Stimulated activated naive CD8-positive, alpha-beta T cell treated with anti-CD3 and anti-CD28 coated beads, Interleukin-15, amount 100 ng/mL, for 72 hours (primary cell): ENCODE measurements around the gene MINDY3.
"Not testable (repeated sequence)": the region's sequence is repeated elsewhere in the genome, so short reads cannot be mapped to it uniquely, and the experiment has no call there.

Experiments used
- ATAC-seq: fragments of 150-1000 bp; cut with Tn5 transposase; 2 replicates; pipeline ENCODE4 v1.10.0; 2021; ENCODE audit warnings: mild to moderate bottlenecking, moderate library complexity
- DNase-seq, 2 donors: peaks; one replicate each; pipeline ENCODE4 v3.0.0; 2021 to 2022
- H3K27ac Mint-ChIP-seq, 2 donors: one replicate each; pipeline ENCODE4 v1.8.0; 2022; ENCODE audit warnings: mild to moderate bottlenecking in 2 of 2, mixed read lengths in 2 of 2, moderate library complexity in 2 of 2
- H3K27me3 Mint-ChIP-seq: one replicate; pipeline ENCODE4 v1.8.0; 2022; ENCODE audit warnings: mixed read lengths
- H3K4me1 Mint-ChIP-seq: one replicate; pipeline ENCODE4 v1.8.0; 2022; ENCODE audit warnings: mild to moderate bottlenecking, mixed read lengths
- H3K4me3 Mint-ChIP-seq, 2 donors: one replicate each; pipeline ENCODE4 v1.8.0; 2022; ENCODE audit warnings: mild to moderate bottlenecking in 2 of 2, mixed read lengths in 2 of 2, moderate library complexity in 1 of 2
- H3K9me3 Mint-ChIP-seq, 2 donors: one replicate each; pipeline ENCODE4 v1.8.0; 2022; ENCODE audit warnings: mixed read lengths in 2 of 2

MINDY3 gene

GRCh38 chr10:15783941-15784636 is 76.2 kb downstream of the MINDY3 start:
- no peaks in the 10 kb centered on the region for H3K9me3 Mint-ChIP-seq
- H3K27me3 Mint-ChIP-seq = no peaks in the 10 kb centered on the region
- no peak overlapping the region for H3K27ac Mint-ChIP-seq
- ATAC-seq (no peak), DNase-seq (no peak)
- H3K4me1 Mint-ChIP-seq = no peaks in the 10 kb centered on the region
- H3K4me3 Mint-ChIP-seq = no peak overlapping the region

DNA sequence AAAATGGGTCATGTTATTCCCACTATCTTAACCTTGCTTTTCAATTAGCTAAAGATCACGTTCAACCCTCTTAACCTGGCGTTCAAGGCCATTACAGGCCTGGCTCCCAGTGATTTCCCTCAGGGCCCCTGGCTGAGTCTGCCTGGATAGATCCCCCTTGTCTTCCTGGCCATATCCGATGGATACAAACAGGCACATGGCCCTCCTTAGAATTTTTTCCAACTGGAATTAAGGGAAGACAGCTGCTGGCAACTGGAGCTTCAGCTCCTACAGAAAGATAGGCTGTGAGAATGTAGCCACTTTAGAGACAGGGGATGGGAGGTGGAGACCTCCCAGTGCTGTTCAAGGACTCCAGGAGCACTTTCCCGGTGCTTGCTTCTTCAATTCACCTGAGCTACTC is 77.5 kb downstream of the MINDY3 start:
- DNase-seq (no peak), ATAC-seq (no peak)
- Mint-ChIP-seq H3K4me3 (no peak overlapping the region), H3K27ac (no peak overlapping the region), H3K4me1 (no peaks in the 10 kb centered on the region), H3K27me3 (no peaks in the 10 kb centered on the region), H3K9me3 (peaks cover 0 to 2% of the 10 kb centered on the region in 2 donors)

- H3K9me3 Mint-ChIP-seq = peaks cover 2 to 6% of the 10 kb centered on the region in 2 donors
- no peak for DNase-seq
- no peak overlapping the region for H3K27ac Mint-ChIP-seq
- ATAC-seq = no peak
- no peaks in the 10 kb centered on the region for H3K27me3 Mint-ChIP-seq
- no peaks in the 10 kb centered on the region for H3K4me1 Mint-ChIP-seq
- no peak overlapping the region for H3K4me3 Mint-ChIP-seq
Observed at GRCh38 chr10:15781381-15781960, 78.8 kb downstream of the MINDY3 start.

DNA sequence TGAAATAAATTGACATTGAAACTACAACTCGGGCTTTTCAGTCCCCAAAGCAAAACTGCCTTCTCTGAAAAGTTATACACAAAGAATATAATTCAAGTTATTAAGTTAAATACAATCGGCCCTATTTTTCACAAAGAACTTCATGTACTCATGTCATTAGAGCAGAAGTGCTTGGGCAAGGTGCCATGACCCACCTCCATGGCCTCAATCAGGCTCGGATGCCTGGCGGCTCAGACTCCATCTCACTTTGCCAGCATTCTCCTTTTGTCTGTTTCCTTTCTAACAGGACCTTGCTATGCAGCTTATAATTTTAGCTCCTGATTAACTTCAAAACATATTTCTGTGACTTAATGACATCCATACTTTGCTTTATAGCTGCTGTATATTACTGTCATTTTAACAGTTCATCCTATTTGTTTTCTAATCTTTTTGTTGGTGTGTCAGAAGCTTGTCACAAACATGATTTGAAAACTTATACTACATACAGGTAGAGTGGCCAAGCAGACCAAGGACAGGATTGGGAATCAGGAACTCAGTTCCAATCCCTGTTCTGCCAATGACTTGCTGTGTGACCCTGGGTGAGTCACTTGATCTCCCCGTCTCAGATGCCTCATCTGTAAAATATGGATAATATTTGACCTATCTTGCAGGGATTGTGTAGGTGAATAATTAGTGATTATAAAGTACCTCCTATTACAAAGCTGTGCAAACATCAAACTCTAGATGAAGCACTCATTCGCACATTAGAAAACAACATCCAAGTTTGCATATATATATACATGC is 79.8 kb downstream of the MINDY3 start:
- no peak overlapping the region for H3K27ac Mint-ChIP-seq
- no peak for DNase-seq
- peaks cover 10 to 11% of the 10 kb centered on the region in 2 donors for H3K9me3 Mint-ChIP-seq
- no peak for ATAC-seq
- no peaks in the 10 kb centered on the region for H3K27me3 Mint-ChIP-seq
- no peaks in the 10 kb centered on the region for H3K4me1 Mint-ChIP-seq
- no peak overlapping the region for H3K4me3 Mint-ChIP-seq

DNA sequence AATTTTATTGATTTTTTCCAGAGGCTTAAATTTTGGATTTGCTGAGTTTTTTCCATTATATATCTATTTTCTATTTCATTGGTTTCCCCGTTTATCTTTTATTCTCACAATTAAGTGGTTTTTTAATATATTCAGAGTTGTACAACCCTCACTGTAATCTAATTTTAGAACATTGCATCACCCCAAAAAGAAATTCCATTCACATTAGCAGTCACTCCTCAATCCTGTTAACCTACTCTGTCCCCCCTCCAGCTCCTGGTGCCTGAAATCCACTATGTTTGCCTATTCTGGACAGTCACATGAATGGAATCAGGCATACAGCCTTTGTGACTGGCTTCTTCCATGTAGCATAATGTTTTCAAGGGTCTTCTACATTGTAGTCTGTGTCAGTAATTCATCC is 84.8 kb downstream of the MINDY3 start:
- H3K27ac Mint-ChIP-seq = no peak overlapping the region
- no peak overlapping the region for H3K4me3 Mint-ChIP-seq
- no peaks in the 10 kb centered on the region for H3K27me3 Mint-ChIP-seq

GRCh38 chr10:15774534-15774933 is 85.8 kb downstream of the MINDY3 start:
- not testable (repeated sequence) for ATAC-seq, H3K4me3 Mint-ChIP-seq, H3K4me1 Mint-ChIP-seq, H3K27me3 Mint-ChIP-seq, H3K27ac Mint-ChIP-seq, DNase-seq
- H3K9me3 Mint-ChIP-seq = peaks cover 10 to 17% of the 10 kb centered on the region in 2 donors

More for the DNA sequence above, 84.8 kb downstream of the MINDY3 start:
- Mint-ChIP-seq H3K4me1 (no peaks in the 10 kb centered on the region), H3K9me3 (peaks cover 10 to 17% of the 10 kb centered on the region in 2 donors)
- ATAC-seq (no peak), DNase-seq (no peak)

DNA sequence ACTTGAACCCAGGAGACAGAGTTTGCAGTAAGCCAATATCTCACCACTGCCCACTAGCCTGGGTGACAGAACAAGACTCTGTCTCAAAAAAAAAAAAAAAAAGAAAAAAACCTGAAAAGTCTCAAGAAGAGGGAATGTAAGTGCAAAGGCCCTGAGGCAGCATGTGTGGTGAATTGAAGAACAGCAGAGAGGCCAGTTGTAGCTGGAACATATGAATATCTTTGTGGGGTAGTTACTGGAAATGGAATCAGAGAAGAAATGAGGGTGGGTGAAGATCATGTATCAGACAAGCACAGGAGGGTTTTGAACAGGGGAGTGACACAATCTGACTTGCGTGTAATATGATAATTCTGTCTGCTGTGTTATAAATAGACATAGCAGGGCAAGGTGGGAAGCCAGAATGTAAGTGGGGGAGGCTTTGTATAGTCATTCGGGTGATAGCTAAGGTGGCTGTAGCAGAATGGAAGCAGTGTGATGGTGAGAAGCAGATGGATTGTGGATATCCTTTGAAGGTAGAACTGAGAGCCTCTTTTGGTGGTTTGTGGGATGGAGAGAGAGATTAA is 95.3 kb downstream of the MINDY3 start:
- no peak overlapping the region for H3K4me3 Mint-ChIP-seq
- DNase-seq (no peak), ATAC-seq (no peak)
- H3K4me1 Mint-ChIP-seq = no peaks in the 10 kb centered on the region
- peaks cover 14 to 23% of the 10 kb centered on the region in 2 donors for H3K9me3 Mint-ChIP-seq
- H3K27ac Mint-ChIP-seq = peak overlapping the region in 1 of 2 donors; percentile 54
- no peaks in the 10 kb centered on the region for H3K27me3 Mint-ChIP-seq

GRCh38 chr10:15763006-15763405 is 97.3 kb downstream of the MINDY3 start:
- ATAC-seq (no peak), DNase-seq (no peak)
- no peak overlapping the region for H3K4me3 Mint-ChIP-seq
- H3K4me1 Mint-ChIP-seq = no peaks in the 10 kb centered on the region
- peaks cover 14 to 23% of the 10 kb centered on the region in 2 donors for H3K9me3 Mint-ChIP-seq
- peaks cover 16% of the 10 kb centered on the region for H3K27me3 Mint-ChIP-seq
- no peak overlapping the region for H3K27ac Mint-ChIP-seq

DNA sequence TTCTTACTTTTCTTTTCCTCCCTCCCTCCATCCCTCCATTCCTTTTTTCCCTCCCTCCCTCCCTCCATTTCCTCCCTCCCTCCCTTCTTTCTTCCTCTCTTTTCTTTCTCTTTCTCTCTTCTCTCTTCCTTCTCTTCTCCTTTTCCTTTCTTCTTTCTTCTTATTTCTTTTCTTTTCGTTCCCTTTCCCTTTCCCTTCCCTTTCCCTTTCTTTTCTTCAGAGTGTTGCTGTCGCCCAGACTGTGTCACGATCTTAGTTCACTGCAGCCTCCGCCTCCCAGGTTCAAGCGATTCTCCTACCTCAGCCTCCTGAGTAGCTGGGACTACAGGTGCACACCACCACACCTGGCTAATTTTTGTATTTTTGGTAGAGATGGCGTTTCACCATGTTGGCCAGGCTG is 98.1 kb downstream of the MINDY3 start:
- peaks cover 14 to 23% of the 10 kb centered on the region in 2 donors for H3K9me3 Mint-ChIP-seq
- ATAC-seq, H3K4me1 Mint-ChIP-seq, DNase-seq, H3K4me3 Mint-ChIP-seq, H3K27ac Mint-ChIP-seq: not testable (repeated sequence)
- H3K27me3 Mint-ChIP-seq = peaks cover 16% of the 10 kb centered on the region

GRCh38 chr10:15761224-15761623 is 99.1 kb downstream of the MINDY3 start:
- not testable (repeated sequence) for H3K27ac Mint-ChIP-seq, DNase-seq

DNA sequence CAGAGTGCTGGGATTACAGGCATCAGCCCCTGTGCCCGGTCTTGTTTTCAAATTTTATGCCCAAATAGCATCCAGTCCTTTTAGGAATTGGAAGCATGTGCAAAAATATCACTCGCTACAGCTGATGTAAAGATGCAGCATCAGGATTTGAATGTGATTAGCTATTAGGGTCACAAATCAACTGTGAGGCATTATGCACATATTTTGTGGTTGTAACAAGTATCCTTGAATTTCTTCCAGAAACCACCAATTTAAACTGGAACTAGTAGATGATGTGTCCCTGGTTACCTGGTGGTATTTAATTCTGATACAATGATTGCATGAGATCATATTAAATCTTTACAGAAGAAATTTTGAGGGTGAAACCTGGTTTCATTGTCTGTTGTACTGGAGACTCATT is 99.6 kb downstream of the MINDY3 start:
- H3K9me3 Mint-ChIP-seq = peaks cover 14 to 16% of the 10 kb centered on the region in 2 donors
- H3K27me3 Mint-ChIP-seq = peaks cover 24% of the 10 kb centered on the region

More at GRCh38 chr10:15761224-15761623, 99.1 kb downstream of the MINDY3 start:
- Mint-ChIP-seq H3K27me3 (peaks cover 18% of the 10 kb centered on the region), H3K9me3 (peaks cover 14 to 19% of the 10 kb centered on the region in 2 donors)
- H3K4me3 Mint-ChIP-seq, H3K4me1 Mint-ChIP-seq, ATAC-seq: not testable (repeated sequence)

DNA sequence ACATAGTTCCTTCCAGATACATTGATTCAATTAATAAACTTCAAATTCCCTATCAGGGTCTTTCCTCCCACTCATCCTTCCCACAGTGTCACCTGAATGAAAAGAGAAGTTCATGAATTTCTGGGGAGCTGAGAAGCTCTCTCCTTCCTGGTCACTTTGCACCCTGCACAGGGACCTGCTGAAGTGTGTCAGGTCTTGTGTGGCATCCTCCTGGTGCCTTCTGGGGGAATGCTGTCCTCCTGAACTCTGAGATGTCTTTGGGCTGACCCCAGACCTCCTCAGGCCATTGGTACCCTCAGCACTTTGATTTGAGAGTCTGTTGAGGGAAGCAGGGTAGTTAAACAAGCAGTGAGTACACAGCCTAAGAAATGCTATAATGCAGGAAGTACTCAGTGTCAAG is 101.0 kb downstream of the MINDY3 start:
- H3K4me1 Mint-ChIP-seq = no peaks in the 10 kb centered on the region
- no peak overlapping the region for H3K27ac Mint-ChIP-seq
- H3K9me3 Mint-ChIP-seq = peaks cover 5 to 9% of the 10 kb centered on the region in 2 donors
- DNase-seq (no peak), ATAC-seq (no peak)
- H3K27me3 Mint-ChIP-seq = peaks cover 24% of the 10 kb centered on the region
- H3K4me3 Mint-ChIP-seq = no peak overlapping the region

More for the DNA sequence above, 99.6 kb downstream of the MINDY3 start:
- Mint-ChIP-seq H3K4me1 (no peaks in the 10 kb centered on the region), H3K4me3 (no peak overlapping the region), H3K27ac (no peak overlapping the region)
- DNase-seq = no peak
- ATAC-seq = no peak

GRCh38 chr10:15758618-15759017 is 101.7 kb downstream of the MINDY3 start:
- ATAC-seq (no peak), DNase-seq (no peak)
- H3K27ac Mint-ChIP-seq = no peak overlapping the region
- H3K9me3 Mint-ChIP-seq = peaks cover 4 to 7% of the 10 kb centered on the region in 2 donors
- H3K4me1 Mint-ChIP-seq = no peaks in the 10 kb centered on the region
- peaks cover 24% of the 10 kb centered on the region for H3K27me3 Mint-ChIP-seq
- no peak overlapping the region for H3K4me3 Mint-ChIP-seq

- H3K27me3 Mint-ChIP-seq = peaks cover 49% of the 10 kb centered on the region
- ATAC-seq (no peak), DNase-seq (no peak)
- no peak overlapping the region for H3K4me3 Mint-ChIP-seq
- H3K4me1 Mint-ChIP-seq = no peaks in the 10 kb centered on the region
- H3K27ac Mint-ChIP-seq = no peak overlapping the region
- no peaks in the 10 kb centered on the region for H3K9me3 Mint-ChIP-seq
Observed at GRCh38 chr10:15754937-15755336, 105.4 kb downstream of the MINDY3 start.

- H3K27me3 Mint-ChIP-seq = peaks cover 31% of the 10 kb centered on the region
- H3K27ac Mint-ChIP-seq = no peak overlapping the region
- no peaks in the 10 kb centered on the region for H3K4me1 Mint-ChIP-seq
- no peak for DNase-seq
- ATAC-seq = no peak
- H3K9me3 Mint-ChIP-seq = no peaks in the 10 kb centered on the region
- no peak overlapping the region for H3K4me3 Mint-ChIP-seq
Observed at GRCh38 chr10:15751046-15751445, 109.3 kb downstream of the MINDY3 start.

DNA sequence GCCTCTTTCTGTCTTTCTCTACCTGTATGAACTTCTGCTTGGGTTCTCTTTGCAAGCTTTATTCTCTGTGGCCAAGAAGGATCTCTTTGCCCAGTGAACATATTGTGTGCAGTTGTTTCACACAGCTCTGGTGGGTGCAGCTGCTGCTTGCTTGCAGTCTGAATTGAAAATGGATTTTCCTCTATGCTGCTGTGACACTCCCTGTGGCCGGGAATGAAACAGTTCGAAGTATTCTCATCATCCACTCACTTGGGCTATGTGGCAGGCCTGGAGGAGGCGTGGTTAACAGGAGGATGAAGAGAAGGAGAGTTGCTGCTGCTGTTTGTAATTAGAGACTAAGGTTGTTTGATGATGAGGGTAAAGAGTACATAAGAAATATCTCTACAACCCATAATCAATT is 112.2 kb downstream of the MINDY3 start:
- Mint-ChIP-seq H3K4me1 (no peaks in the 10 kb centered on the region), H3K9me3 (no peaks in the 10 kb centered on the region), H3K27ac (no peak overlapping the region), H3K4me3 (no peak overlapping the region), H3K27me3 (peaks cover 23% of the 10 kb centered on the region)
- no peak for DNase-seq
- no peak for ATAC-seq
